Karpas-422 (cell line): ENCODE data around the gene SLC29A4. TPM values are rescaled to one million over a fixed set of nuclear protein-coding genes. Genes with fewer than 3 reads are reported as not detected.
"Not testable (repeated sequence)": the region's sequence is repeated elsewhere in the genome, so short reads cannot be mapped to it uniquely, and the experiment has no call there.

Source experiments
- DNase-seq: peaks from one replicate; pipeline ENCODE4 v3.0.0-alpha.2; 2015
- H2AFZ ChIP-seq: fragments of 200-600 bp; sonication (generic); 2 replicates; pipeline ENCODE4 v1.6.1; 2014; ENCODE audit warnings: antibody characterized with exemption, low read length, mixed read lengths
- H3K27ac ChIP-seq: fragments of 200-600 bp; sonication (generic); 2 replicates; pipeline ENCODE4 v1.5.1; 2014; ENCODE audit warnings: mild to moderate bottlenecking, low read length, moderate library complexity
- H3K27me3 ChIP-seq: fragments of 200-600 bp; sonication (generic); 2 replicates; pipeline ENCODE4 v1.6.1; 2014; ENCODE audit warnings: low read length, mixed read lengths
- H3K36me3 ChIP-seq: fragments of 200-600 bp; sonication (generic); 2 replicates; pipeline ENCODE4 v1.6.1; 2014; ENCODE audit warnings: low read length, mixed read lengths; ENCODE audit not compliant: insufficient read depth
- H3K4me1 ChIP-seq: fragments of 200-600 bp; sonication (generic); 2 replicates; pipeline ENCODE4 v1.6.1; 2014; ENCODE audit warnings: mild to moderate bottlenecking, low read length, mixed read lengths
- H3K4me2 ChIP-seq: fragments of 200-600 bp; sonication (generic); 2 replicates; pipeline ENCODE4 v1.6.1; 2014; ENCODE audit warnings: low read length, low read depth, mild to moderate bottlenecking; ENCODE audit not compliant: poor library complexity, severe bottlenecking
- H3K4me3 ChIP-seq: fragments of 200-600 bp; sonication (generic); 2 replicates; pipeline ENCODE4 v1.5.1; 2014; ENCODE audit warnings: mild to moderate bottlenecking, antibody characterized with exemption, low read length, mixed read lengths
- H3K79me2 ChIP-seq: fragments of 200-600 bp; sonication (generic); 2 replicates; pipeline ENCODE4 v1.6.1; 2014; ENCODE audit warnings: mild to moderate bottlenecking, low read length, mixed read lengths
- H3K9ac ChIP-seq: fragments of 200-600 bp; sonication (generic); 2 replicates; pipeline ENCODE4 v1.6.0; 2014; ENCODE audit warnings: low read length
- H3K9me2 ChIP-seq: fragments of 200-600 bp; sonication (generic), shearing (Covaris generic); replicated peaks from 2 replicates; pipeline ENCODE4 v1.6.0; 2014; ENCODE audit warnings: mild to moderate bottlenecking, low read length, moderate library complexity; ENCODE audit not compliant: insufficient read depth
- H3K9me3 ChIP-seq: fragments of 300-700, 200-600 bp; sonication (generic); 2 replicates; pipeline ENCODE4 v1.6.1; 2014; ENCODE audit warnings: low read length, mixed read lengths
- H4K20me1 ChIP-seq: fragments of 200-600 bp; sonication (generic); 2 replicates; pipeline ENCODE4 v1.6.1; 2014; ENCODE audit warnings: mild to moderate bottlenecking, antibody characterized with exemption, low read length, low read depth; ENCODE audit not compliant: insufficient read depth
- total RNA-seq: library from RNA; depleted of rRNA; stranded (reverse); fragments of >200 nt; shearing (Covaris generic); gene quantifications from 2 replicates; pipeline ENCODE4 v1.2.3, GENCODE V29; 2014; ENCODE audit warnings: low replicate concordance

SLC29A4 gene
- total RNA-seq, 1 experiment from 2014 or later, result not detected

DNA sequence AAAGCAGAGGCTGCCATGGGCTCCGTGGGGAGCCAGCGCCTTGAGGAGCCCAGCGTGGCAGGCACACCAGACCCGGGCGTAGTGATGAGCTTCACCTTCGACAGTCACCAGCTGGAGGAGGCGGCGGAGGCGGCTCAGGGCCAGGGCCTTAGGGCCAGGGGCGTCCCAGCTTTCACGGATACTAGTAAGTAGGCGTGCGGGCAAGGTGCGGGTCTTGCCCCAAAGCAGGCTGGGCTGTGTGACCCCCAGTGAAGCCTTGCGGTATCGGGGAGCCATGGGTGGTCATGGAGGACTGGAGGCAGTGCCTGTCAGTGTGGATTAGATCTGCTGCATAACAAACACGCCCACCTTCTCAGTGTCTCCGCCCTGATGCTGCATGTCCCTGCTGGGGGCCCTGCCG is 5.1 kb downstream of the SLC29A4 start:
- H3K9me2 ChIP-seq, result no peaks in the 10 kb centered on the region
- H3K4me3 ChIP-seq, result no peak overlapping the region
- H3K4me2 ChIP-seq, result no peak overlapping the region
- H3K36me3 ChIP-seq, result no peaks in the 10 kb centered on the region
- no peaks in the 10 kb centered on the region for H3K27me3 ChIP-seq
- no peaks in the 10 kb centered on the region for H3K9me3 ChIP-seq
- no peak overlapping the region for H2AFZ ChIP-seq
- H3K27ac ChIP-seq, result no peak overlapping the region
- no peak overlapping the region for H3K9ac ChIP-seq
- H3K79me2 ChIP-seq, result no peaks in the 10 kb centered on the region
- DNase-seq, result no peak
- no peaks in the 10 kb centered on the region for H3K4me1 ChIP-seq
- H4K20me1 ChIP-seq, result no peaks in the 10 kb centered on the region

DNA sequence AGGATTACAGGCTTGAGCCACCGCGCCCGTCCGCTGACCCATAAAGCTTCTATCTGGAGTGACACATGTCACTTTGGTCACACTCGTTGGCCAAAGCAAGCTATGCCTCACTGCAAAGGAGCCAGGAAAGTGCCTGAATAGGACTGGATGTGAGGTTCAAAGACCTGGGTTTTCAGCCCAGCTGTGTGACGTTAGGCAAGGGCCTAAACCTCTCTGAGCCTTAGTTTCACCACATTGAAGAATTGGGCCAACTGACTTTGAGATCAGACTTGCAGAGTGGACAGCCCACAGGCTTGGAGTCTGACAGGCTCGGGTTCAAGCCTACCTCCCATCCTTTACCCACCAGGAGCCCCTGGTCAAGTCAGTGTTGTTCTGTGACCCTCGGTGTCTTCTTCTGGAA is 5.8 kb downstream of the SLC29A4 start:
- H4K20me1 ChIP-seq, H3K4me3 ChIP-seq, H3K27ac ChIP-seq, H3K9ac ChIP-seq, H3K4me2 ChIP-seq, H3K4me1 ChIP-seq, DNase-seq, H3K9me3 ChIP-seq, H3K36me3 ChIP-seq, H3K9me2 ChIP-seq, H3K79me2 ChIP-seq, H2AFZ ChIP-seq, H3K27me3 ChIP-seq: not testable (repeated sequence)

DNA sequence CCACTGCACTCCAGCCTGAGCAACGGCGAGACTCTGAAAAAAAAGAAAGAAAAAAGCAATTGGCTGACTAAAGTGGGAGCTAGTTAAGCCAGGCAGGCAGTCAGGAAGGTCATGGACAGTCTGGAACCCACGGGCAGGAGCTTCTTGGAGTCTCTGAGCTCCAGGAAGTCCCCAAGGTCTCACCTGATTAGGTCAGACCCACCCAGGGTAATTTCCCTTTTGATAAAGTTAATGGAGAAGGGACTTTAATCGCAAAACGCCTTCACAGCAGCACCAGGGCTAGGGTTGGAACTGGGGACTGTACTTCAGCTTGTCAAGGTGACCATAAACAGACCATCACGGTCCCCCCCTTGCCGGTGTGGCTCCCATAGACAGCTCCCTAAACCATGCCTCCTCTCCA is 6.6 kb downstream of the SLC29A4 start:
- Histone ChIP-seq H3K4me1 (no peaks in the 10 kb centered on the region), H3K27ac (no peak overlapping the region), H2AFZ (no peak overlapping the region), H3K4me3 (no peak overlapping the region), H3K9me3 (no peaks in the 10 kb centered on the region), H3K79me2 (no peaks in the 10 kb centered on the region), H4K20me1 (no peaks in the 10 kb centered on the region), H3K9me2 (no peaks in the 10 kb centered on the region), H3K9ac (no peak overlapping the region), H3K27me3 (no peaks in the 10 kb centered on the region), H3K4me2 (no peak overlapping the region), H3K36me3 (no peaks in the 10 kb centered on the region)
- no peak for DNase-seq

GRCh38 chr7:5291301-5291700 is 8.6 kb downstream of the SLC29A4 start:
- Histone ChIP-seq H3K4me3 (no peak overlapping the region), H3K79me2 (no peaks in the 10 kb centered on the region), H3K4me1 (no peaks in the 10 kb centered on the region), H3K9me3 (no peaks in the 10 kb centered on the region), H3K9ac (no peak overlapping the region), H3K27ac (no peak overlapping the region), H4K20me1 (no peaks in the 10 kb centered on the region), H3K27me3 (no peaks in the 10 kb centered on the region), H3K4me2 (no peak overlapping the region), H3K36me3 (no peaks in the 10 kb centered on the region), H3K9me2 (no peaks in the 10 kb centered on the region), H2AFZ (no peak overlapping the region)
- no peak for DNase-seq

DNA sequence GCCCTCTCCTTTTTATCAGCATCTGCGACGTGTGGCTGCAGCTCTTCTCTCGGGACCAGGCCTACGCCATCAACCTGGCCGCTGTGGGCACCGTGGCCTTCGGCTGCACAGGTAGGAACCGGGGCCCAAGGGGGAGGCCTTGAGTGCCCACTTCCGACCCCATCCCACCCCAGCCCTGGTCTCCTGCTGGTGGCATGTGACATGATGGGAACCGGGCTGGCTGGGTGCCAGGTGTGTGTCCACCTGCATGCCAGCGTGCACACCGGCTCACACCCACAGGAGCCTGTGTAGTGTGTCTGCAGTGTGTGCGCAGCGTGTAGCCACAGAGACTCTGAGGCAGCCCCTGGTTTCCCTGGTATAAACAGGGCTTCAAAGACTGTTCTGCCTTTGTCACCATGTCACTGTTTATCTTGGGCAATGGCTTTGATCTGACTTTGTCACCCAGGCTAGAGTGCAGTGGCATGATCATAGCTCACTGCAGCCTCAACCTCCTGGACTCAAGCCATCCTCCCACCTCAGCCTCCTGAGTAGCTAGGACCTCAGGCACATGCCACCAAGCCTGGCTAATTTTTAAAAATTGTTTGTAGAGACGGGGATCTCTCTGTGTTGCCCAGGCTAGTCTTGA is 9.1 kb downstream of the SLC29A4 start:
- not testable (repeated sequence) for H3K27me3 ChIP-seq, H3K9me2 ChIP-seq, H3K79me2 ChIP-seq, H4K20me1 ChIP-seq, H3K4me2 ChIP-seq, H3K9me3 ChIP-seq, H3K4me3 ChIP-seq, H3K27ac ChIP-seq, DNase-seq, H3K4me1 ChIP-seq, H3K36me3 ChIP-seq, H3K9ac ChIP-seq, H2AFZ ChIP-seq

- no peak overlapping the region for H3K9ac ChIP-seq
- no peaks in the 10 kb centered on the region for H3K9me2 ChIP-seq
- H3K9me3 ChIP-seq, result no peaks in the 10 kb centered on the region
- H3K27ac ChIP-seq, result no peak overlapping the region
- H3K4me1 ChIP-seq, result no peaks in the 10 kb centered on the region
- no peaks in the 10 kb centered on the region for H3K36me3 ChIP-seq
- no peak overlapping the region for H3K4me2 ChIP-seq
- no peaks in the 10 kb centered on the region for H3K79me2 ChIP-seq
- H3K27me3 ChIP-seq, result no peaks in the 10 kb centered on the region
- DNase-seq, result no peak
- no peak overlapping the region for H3K4me3 ChIP-seq
- no peak overlapping the region for H2AFZ ChIP-seq
- H4K20me1 ChIP-seq, result no peaks in the 10 kb centered on the region
Observed at GRCh38 chr7:5294169-5294987, 11.6 kb downstream of the SLC29A4 start.

- Histone ChIP-seq H2AFZ (no peak overlapping the region), H3K36me3 (no peaks in the 10 kb centered on the region), H4K20me1 (no peaks in the 10 kb centered on the region), H3K9me2 (no peaks in the 10 kb centered on the region), H3K27me3 (no peaks in the 10 kb centered on the region), H3K4me2 (no peak overlapping the region), H3K4me3 (no peak overlapping the region), H3K4me1 (no peaks in the 10 kb centered on the region), H3K9me3 (no peaks in the 10 kb centered on the region), H3K79me2 (no peaks in the 10 kb centered on the region), H3K9ac (no peak overlapping the region), H3K27ac (no peak overlapping the region)
- DNase-seq, result no peak
Observed at GRCh38 chr7:5295039-5296014, 12.6 kb downstream of the SLC29A4 start.

DNA sequence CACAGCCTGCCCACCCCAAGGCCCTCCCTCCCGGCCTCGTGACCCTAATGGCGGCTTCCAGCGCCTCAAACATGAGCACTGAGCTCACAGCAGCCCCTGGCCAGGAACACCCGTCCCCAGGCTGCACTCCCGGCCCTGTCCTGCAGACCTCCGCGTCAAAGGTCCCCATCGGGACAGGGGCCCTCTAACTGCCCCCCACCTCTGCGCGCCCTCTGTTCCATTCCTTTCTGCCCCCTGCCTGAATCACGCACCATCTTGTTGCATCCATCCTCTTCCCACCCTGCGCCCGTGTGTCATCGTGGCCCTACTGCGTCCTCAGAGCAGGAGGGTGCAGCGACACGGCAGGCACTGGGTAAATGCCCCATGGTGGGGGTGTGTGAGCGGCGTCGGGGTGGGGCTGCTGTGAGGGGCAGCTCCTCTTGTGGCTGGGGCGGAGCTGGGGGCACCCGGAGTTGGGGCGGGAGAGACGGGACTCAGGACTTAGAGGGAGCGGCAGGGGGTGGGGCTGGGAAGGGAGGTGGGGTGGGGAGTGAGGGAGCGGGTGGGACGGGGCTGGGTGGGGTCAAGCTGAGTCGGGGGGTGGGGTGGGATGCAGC is 13.4 kb downstream of the SLC29A4 start:
- H3K9me2 ChIP-seq, result no peaks in the 10 kb centered on the region
- H3K4me2 ChIP-seq, result no peak overlapping the region
- no peak overlapping the region for H3K27ac ChIP-seq
- no peaks in the 10 kb centered on the region for H3K9me3 ChIP-seq
- H3K4me3 ChIP-seq, result no peak overlapping the region
- H4K20me1 ChIP-seq, result no peaks in the 10 kb centered on the region
- H3K36me3 ChIP-seq, result no peaks in the 10 kb centered on the region
- no peaks in the 10 kb centered on the region for H3K4me1 ChIP-seq
- no peaks in the 10 kb centered on the region for H3K27me3 ChIP-seq
- H3K9ac ChIP-seq, result no peak overlapping the region
- DNase-seq, result no peak
- no peak overlapping the region for H2AFZ ChIP-seq
- no peaks in the 10 kb centered on the region for H3K79me2 ChIP-seq
